Stimulated activated CD4-positive, alpha-beta T cell treated with anti-CD3 and anti-CD28 coated beads, Interleukin-2, amount 100 ng/mL, for 24 hours (primary cell): Measurements from ENCODE around the gene ZGPAT.
A peak's percentile ranks its signal among the peaks of the same experiment; 100 is the strongest.

Source experiments
- DNase-seq, 2 donors: peaks; one replicate each; pipeline ENCODE4 v3.0.0-alpha.2; 2020

ZGPAT gene

GRCh38 chr20:63734111-63734945 is 26.5 kb downstream of the ZGPAT start:
- no peak for DNase-seq

GRCh38 chr20:63734946-63735858 is 27.4 kb downstream of the ZGPAT start:
- DNase-seq = no peak

- peak; percentile 64 for DNase-seq
These were observed 28.2 kb downstream of the ZGPAT start, which contains the start of gene LIME1 for GRCh38 chr20:63735859-63736718. Gene LIME1 (plus strand): TSS chr20:63736664. CDS start chr20:63737550, 886 bp downstream.

GRCh38 chr20:63736893-63737694 is 29.3 kb downstream of the ZGPAT start:
- peak; percentile 54 to 57 for DNase-seq

DNA sequence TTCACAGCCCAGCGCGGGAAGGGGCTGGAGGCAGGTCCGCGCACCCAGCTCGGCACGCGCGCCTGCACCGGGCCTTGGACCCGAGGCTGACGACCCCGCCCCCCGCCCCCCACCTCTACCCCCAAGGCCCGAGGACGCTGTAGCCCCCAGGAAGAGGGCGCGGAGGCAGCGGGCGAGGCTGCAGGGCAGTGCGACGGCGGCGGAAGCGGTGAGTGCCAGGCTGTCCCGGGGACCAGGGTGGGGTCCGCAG is 29.8 kb downstream of the ZGPAT start:
- DNase-seq = no peak

DNA sequence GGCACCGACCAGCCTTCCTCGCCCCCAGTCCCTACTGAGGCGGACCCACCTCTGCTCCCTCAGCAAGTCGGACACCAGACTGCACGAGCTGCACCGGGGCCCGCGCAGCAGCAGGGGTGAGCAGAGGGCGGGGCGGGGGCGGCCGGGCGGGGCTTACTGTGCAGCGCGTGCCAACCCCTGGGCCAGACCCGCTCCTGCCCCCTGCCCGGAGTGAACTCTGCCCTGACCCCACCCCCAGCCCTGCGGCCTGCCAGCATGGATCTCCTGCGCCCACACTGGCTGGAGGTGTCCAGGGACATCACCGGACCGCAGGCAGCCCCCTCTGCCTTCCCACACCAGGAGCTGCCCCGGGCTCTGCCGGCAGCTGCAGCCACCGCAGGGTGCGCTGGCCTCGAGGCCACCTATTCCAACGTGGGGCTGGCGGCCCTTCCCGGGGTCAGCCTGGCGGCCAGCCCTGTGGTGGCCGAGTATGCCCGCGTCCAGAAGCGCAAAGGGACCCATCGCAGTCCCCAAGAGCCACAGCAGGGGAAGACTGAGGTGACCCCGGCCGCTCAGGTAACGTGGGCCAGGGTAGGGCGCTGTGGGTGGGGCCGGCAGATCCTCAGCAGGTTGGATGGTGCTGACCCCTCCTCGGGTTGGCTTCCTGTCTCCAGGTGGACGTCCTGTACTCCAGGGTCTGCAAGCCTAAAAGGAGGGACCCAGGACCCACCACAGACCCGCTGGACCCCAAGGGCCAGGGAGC is 30.3 kb downstream of the ZGPAT start:
- DNase-seq = peak; percentile 45 to 49

DNA sequence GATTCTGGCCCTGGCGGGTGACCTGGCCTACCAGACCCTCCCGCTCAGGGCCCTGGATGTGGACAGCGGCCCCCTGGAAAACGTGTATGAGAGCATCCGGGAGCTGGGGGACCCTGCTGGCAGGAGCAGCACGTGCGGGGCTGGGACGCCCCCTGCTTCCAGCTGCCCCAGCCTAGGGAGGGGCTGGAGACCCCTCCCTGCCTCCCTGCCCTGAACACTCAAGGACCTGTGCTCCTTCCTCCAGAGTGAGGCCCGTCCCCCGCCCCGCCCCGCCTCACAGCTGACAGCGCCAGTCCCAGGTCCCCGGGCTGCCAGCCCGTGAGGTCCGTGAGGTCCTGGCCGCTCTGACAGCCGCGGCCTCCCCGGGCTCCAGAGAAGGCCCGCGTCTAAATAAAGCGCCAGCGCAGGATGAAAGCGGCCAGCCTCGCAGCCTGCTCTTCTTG is 30.9 kb downstream of the ZGPAT start:
- peak; percentile 40 to 49 for DNase-seq

DNA sequence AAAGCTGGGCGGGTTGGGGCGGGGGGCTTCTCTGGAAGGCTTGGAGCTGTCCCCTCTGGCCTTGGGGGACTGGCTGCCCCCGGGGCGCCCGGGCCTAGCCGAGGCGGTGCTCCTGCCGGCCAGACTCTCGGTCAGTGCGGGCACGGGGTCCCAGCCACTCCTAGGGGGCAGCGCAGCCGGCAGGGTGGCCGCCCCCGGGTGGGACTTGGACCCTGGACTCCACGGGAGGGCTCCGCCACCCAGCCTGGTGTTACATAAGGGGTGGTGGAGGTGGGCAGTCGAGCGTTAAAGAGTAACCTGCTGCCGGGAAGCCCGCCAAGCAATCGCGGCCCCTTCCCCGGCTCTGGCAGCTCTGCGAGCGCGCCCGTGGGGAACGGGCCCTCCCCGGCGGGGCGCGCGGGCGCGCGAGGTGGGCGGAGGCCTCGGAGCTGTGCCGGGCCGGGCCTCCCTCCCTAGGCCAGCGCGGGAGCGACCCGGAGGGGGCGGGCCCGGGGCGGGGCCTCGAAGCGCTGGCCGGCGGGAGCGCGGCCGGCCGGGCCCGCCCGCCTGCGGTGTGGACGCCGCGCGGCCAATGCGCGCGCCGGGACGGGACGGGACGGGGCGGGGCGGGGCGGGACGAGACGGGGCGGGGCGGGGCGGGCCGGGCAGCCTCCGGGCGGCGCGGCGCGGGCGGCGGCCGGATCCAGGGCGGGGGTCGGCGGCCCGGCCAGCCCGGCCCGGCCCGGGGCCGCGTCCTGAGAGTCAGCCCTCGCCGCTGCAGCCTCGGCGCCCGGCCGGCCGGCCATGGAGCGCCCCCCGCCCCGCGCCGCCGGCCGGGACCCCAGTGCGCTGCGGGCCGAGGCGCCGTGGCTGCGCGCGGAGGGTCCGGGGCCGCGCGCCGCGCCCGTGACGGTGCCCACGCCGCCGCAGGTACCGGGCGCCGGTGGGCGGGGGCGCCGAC is 31.6 kb downstream of the ZGPAT start, which contains the start of gene SLC2A4RG:
SLC2A4RG (plus strand) TSS at position 647 of the 940 bp plus-strand sequence; CDS start at position 784, 137 bp downstream.
- peak; percentile 60 to 79 for DNase-seq

GRCh38 chr20:63740070-63740626 is 32.3 kb downstream of the ZGPAT start:
- DNase-seq = peak; percentile 48 to 51

DNA sequence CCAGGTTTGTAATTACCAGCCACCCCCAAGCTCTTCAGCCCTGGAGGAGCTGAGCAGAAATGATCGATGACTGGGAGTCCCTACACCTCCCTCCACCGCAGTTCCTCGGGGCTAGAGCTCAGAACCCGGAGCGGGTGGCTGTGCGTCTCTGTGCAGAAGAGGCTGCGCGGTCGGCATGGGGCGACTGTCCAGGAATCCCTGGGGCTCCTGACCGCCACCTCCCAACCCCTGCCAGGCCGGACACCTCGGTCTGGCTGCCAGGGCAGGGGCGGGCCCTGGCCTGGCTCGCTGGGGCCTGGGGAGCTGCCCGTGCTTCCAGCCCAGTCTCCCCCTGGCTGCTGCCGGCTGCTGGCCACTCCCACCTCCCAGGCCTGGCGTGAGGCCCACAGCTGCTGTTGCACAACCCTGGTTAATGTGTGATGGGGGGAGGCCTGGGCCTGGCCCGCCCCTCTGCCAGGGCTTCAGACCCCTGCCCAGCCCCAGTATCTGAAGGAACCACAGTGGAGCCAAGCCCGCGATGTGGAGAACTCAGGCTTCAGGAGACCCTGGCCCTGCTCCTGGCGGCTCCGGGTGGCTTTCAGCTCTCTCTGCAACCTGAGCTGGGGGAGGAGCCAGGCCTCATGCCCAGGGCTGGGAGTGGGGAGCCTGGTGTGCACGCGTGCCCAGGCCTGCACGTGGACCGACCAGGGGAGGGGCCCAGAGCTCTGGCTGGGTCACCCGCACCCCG is 33.0 kb downstream of the ZGPAT start:
- peak in 1 of 2 donors; percentile 45 for DNase-seq

- no peak for DNase-seq
These were observed 33.5 kb downstream of the ZGPAT start for GRCh38 chr20:63741354-63741675.

- no peak for DNase-seq
These were observed 34.0 kb downstream of the ZGPAT start for GRCh38 chr20:63741676-63742380.

DNA sequence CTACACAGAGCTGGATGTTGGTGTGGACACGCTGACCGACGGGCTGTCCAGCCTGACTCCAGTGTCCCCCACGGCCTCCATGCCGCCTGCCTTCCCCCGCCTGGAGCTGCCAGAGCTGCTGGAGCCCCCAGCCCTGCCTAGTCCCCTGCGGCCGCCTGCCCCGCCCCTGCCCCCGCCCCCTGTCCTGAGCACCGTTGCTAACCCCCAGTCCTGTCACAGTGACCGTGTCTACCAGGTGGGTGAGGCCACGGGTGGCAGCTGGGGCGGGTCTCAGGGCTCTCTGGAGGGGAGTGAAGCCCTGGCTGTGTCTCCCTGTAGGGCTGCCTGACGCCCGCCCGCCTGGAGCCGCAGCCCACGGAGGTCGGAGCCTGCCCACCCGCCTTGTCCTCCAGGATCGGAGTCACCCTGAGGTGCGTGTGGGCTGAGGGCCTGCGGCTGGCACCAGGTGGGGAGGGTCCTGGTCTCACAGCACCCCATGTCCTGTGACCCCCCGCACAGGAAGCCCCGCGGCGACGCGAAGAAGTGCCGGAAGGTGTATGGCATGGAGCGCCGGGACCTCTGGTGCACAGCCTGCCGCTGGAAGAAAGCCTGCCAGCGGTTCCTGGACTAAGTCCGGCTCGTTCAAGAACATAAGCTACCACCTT is 34.7 kb downstream of the ZGPAT start:
- DNase-seq = no peak

DNA sequence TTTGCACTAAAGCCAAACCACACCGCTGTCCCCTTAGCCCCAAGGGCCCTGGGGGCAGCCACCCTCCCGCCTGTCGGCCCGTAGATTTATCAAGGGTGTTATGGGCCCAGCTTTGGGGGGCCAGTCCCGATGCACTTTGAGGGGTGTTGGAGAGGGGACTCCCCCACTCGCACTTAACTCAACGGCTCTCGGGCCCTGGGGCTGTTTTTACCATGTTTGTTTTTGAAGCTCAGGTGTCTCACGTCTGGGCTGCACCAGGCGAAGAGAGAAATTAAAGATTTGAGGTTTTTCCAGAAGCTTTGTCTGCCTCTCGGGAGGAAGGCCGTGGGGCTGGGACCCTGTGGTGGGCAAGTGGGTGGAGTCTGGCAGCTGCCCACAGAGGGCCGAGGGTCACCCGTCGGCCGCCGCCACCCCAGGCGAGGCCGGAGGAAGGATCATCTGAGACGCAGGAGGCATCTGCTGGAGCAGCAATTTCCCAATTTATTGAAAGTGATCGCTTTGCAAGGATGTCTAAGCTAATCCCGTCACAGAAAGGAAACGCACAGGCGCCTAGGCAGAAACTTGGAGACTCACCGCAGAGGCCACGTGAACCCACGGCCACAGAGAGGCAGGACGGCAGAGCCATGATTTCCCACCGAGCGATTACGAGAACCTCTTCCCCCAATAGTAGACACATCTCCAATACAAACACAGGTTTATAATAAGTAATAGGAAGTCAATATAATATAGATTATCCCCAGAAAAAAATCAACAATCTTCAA is 35.6 kb downstream of the ZGPAT start:
- no peak for DNase-seq

GRCh38 chr20:63744158-63744557 is 36.3 kb downstream of the ZGPAT start:
- DNase-seq = no peak

GRCh38 chr20:63744574-63745423 is 37.0 kb downstream of the ZGPAT start:
- DNase-seq = no peak
